Spleen (tissue), 7 donors: ENCODE results near the gene TMEM117.

ENCODE experiments used
- CTCF ChIP-seq, 11 experiments: fragments of 200-600 bp in 7 of 11; fragments of 450-650 bp in 4 of 11; sonication (generic) in 4 of 11; IDR thresholded peaks in 8 of 11; conservative IDR thresholded peaks in 3 of 11; 1 replicate in 7 of 11; 2 replicates in 4 of 11; pipeline versions ENCODE4 v1.4.0 to v1.8.0; 2016 to 2021; ENCODE audit warnings: antibody characterized with exemption in 11 of 11, inconsistent platforms in 4 of 11, mild to moderate bottlenecking in 1 of 11
- POLR2A ChIP-seq, 3 donors: fragments of 450-650 bp; IDR thresholded peaks; one replicate each; pipeline ENCODE4 v1.5.1; 2017; ENCODE audit warnings: antibody characterized with exemption in 3 of 3, mild to moderate bottlenecking in 1 of 3
- POLR2AphosphoS5 ChIP-seq, 3 donors: sonication (generic); formaldehyde crosslinking; IDR thresholded peaks; one replicate each; pipeline ENCODE4 v1.5.1; 2017; ENCODE audit warnings: antibody characterized with exemption in 3 of 3
- donor health status: DM: no; HTN: no; CAD: no; lungs with moderate emphysema.
- donor health status: DM: no; HTN: no; CAD: no.
- donor health status: DM: no; HTN: no; CAD: no.

GRCh38 chr12:43836475-43836989, 651 bp downstream of the TMEM117 start:
- no peak for TF ChIP-seq CTCF (IDR thresholded peaks at IDR 0.05 in 8 of 11, conservative IDR thresholded peaks at IDR 0.05 in 3 of 11)
- no peak for TF ChIP-seq POLR2AphosphoS5 (IDR thresholded peaks at IDR 0.05)
- no peak for TF ChIP-seq POLR2A (IDR thresholded peaks at IDR 0.05)
